Activated CD8-positive, alpha-beta memory T cell treated with anti-CD3 and anti-CD28 coated beads for 1 hour (primary cell): ENCODE data around the gene PDE3B.
A peak's percentile ranks its signal among the peaks of the same experiment; 100 is the strongest.

ENCODE experiments used
- DNase-seq, 2 donors: peaks; one replicate each; pipeline ENCODE4 v3.0.0-alpha.2; 2020; ENCODE audit warnings: low read depth in 1 of 2; ENCODE audit errors: extremely low read depth in 1 of 2

The PDE3B gene

GRCh38 chr11:14907411-14908213 is 264.0 kb downstream of the PDE3B start:
- DNase-seq, result peak; percentile 62 to 74

DNA sequence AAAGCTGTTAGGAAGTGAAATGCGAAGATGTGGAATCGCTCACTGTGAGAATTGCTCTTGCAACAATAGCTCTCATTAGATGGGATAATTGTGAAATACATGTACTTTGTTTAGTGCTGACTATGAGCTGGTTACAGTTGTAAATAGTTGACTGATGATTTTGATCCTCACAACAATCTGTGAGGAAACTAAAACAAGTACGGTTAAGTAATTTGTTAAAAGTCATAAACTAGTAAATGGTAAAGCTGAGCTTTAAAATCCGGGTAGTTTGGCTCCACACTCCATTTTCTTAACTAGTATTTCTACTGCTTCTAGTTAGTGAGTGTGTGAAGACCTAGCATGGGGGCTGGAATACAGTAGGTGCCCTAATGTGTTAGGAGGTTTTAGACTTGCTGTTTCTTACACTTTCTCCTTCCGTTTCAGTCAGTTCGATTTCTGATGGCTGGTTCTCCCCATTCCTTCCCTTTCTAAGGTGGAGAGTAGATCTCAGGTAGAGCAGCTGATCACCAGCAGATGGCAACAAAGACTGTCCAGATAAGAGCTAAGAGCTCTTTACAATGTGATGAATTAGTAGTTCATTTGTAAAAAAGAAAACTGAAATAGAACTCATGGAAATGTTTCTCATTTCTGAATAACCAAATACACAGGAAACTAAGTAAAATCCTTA is 264.7 kb downstream of the PDE3B start:
- no peak for DNase-seq

- DNase-seq, result no peak
Measured at GRCh38 chr11:14914536-14914935, 270.9 kb downstream of the PDE3B start.

DNA sequence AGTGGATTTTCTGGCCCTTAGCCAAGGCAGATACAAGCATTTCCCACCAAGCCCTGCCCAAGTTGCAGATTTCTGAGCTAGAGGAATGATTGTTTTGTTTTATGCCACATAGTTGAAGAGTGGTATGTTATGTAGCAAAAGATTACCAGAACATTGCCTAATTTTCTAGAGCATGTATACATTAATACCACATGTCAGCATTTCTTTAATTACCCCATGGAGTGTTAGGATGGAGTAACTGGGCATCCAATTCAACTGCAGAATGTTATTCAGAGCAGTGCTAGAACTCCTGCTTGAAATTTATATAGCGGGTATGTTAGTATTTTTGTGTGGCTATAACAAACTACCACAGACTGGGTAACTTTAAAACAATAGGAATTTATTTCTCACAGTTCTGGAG is 272.8 kb downstream of the PDE3B start:
- DNase-seq, result no peak
